WTC11 (cell line): ENCODE results near the gene SENP5. TPM values are rescaled to one million over a fixed set of nuclear protein-coding genes. Genes with fewer than 3 reads are reported as not detected.

Experiments
- ATAC-seq: fragments of 200-7000 bp; cut with Tn5 transposase; 2 replicates; pipeline ENCODE4 v1.10.0; 2021; ENCODE audit warnings: mild to moderate bottlenecking, moderate library complexity
- CTCF ChIA-PET: fragments of 300-600 bp; sonication (Branson Sonifier 250); formaldehyde crosslinking; loops from one replicate; lab custom pipeline; 2021; ENCODE audit warnings: antibody characterized with exemption; lab: Charles Lee
- POLR2A ChIA-PET: fragments of 350-600 bp; sonication (Branson Sonifier 250); formaldehyde crosslinking; loops from one replicate; lab custom pipeline; 2021; ENCODE audit warnings: antibody characterized with exemption; lab: Charles Lee
- DNase-seq: peaks from one replicate; pipeline ENCODE4 v3.0.0; 2021; ENCODE audit warnings: low spot score
- H3K27ac Mint-ChIP-seq: 2 replicates; pipeline ENCODE4 v1.8.0; 2021; ENCODE audit warnings: mixed read lengths
- H3K27me3 Mint-ChIP-seq: 2 replicates; pipeline ENCODE4 v1.8.0; 2021; ENCODE audit warnings: low read depth, mild to moderate bottlenecking, moderate library complexity, mixed read lengths
- H3K36me3 Mint-ChIP-seq: 2 replicates; pipeline ENCODE4 v1.8.0; 2021; ENCODE audit warnings: mixed read lengths
- H3K4me1 Mint-ChIP-seq: 2 replicates; pipeline ENCODE4 v1.8.0; 2022; ENCODE audit warnings: mixed read lengths
- H3K4me3 Mint-ChIP-seq: 2 replicates; pipeline ENCODE4 v1.8.0; 2021; ENCODE audit warnings: mild to moderate bottlenecking, moderate library complexity, mixed read lengths
- H3K9me3 Mint-ChIP-seq: 2 replicates; pipeline ENCODE4 v1.8.0; 2021; ENCODE audit warnings: mixed read lengths
- ATF1 ChIP-seq: sonication (generic); formaldehyde crosslinking; IDR thresholded peaks from 2 replicates; pipeline ENCODE4 v1.8.1; 2023; ENCODE audit warnings: mild to moderate bottlenecking, moderate library complexity, missing genetic modification reagents
- ELF4 ChIP-seq: sonication (generic); formaldehyde crosslinking; IDR thresholded peaks from 2 replicates; pipeline ENCODE4 v1.8.1; 2022; ENCODE audit warnings: low read depth, mild to moderate bottlenecking, moderate library complexity, missing genetic modification reagents
- EMX1 ChIP-seq: fragments of 250-450 bp; sonication (Bioruptor Pico); IDR thresholded peaks from 2 replicates; pipeline ENCODE4 v1.8.0; 2021; ENCODE audit warnings: mild to moderate bottlenecking
- ETV6 ChIP-seq: sonication (generic); formaldehyde crosslinking; IDR thresholded peaks from 2 replicates; pipeline ENCODE4 v1.8.1; 2022; ENCODE audit warnings: mild to moderate bottlenecking, missing genetic modification reagents
- FOXP1 ChIP-seq: sonication (generic); formaldehyde crosslinking; IDR thresholded peaks from 2 replicates; pipeline ENCODE4 v1.8.0; 2022; ENCODE audit warnings: missing genetic modification reagents, mild to moderate bottlenecking, moderate library complexity, borderline replicate concordance
- MAX ChIP-seq: sonication (generic); formaldehyde crosslinking; IDR thresholded peaks from 2 replicates; pipeline ENCODE4 v1.8.0; 2022; ENCODE audit warnings: mild to moderate bottlenecking, missing genetic modification reagents
- NR1H2 ChIP-seq: sonication (generic); formaldehyde crosslinking; IDR thresholded peaks from 2 replicates; pipeline ENCODE4 v1.9.0; 2021; ENCODE audit warnings: mild to moderate bottlenecking, moderate library complexity, missing genetic modification reagents
- OVOL2 ChIP-seq: fragments of 250-450 bp; sonication (Bioruptor Pico); IDR thresholded peaks from 2 replicates; pipeline ENCODE4 v1.9.0; 2021; ENCODE audit warnings: mild to moderate bottlenecking, borderline replicate concordance
- SMAD4 ChIP-seq: sonication (generic); formaldehyde crosslinking; IDR thresholded peaks from 2 replicates; pipeline ENCODE4 v1.8.0; 2022; ENCODE audit warnings: mild to moderate bottlenecking, missing genetic modification reagents
- TEAD1 ChIP-seq: sonication (generic); formaldehyde crosslinking; IDR thresholded peaks from 2 replicates; pipeline ENCODE4 v1.8.0; 2022; ENCODE audit warnings: mild to moderate bottlenecking, missing genetic modification reagents
- TP53 ChIP-seq: sonication (generic); formaldehyde crosslinking; IDR thresholded peaks from 2 replicates; pipeline ENCODE4 v1.8.1; 2023; ENCODE audit warnings: mild to moderate bottlenecking, missing genetic modification reagents
- ZNF138 ChIP-seq: sonication (generic); formaldehyde crosslinking; conservative IDR thresholded peaks from 2 replicates; pipeline ENCODE4 v1.8.1; 2022; ENCODE audit warnings: mild to moderate bottlenecking, moderate library complexity, missing genetic modification reagents
- ZNF396 ChIP-seq: fragments of 250-450 bp; sonication (Bioruptor Pico); IDR thresholded peaks from 2 replicates; pipeline ENCODE4 v1.8.0; 2021; ENCODE audit warnings: mild to moderate bottlenecking, moderate library complexity, borderline replicate concordance
- ZNF425 ChIP-seq: fragments of 250-450 bp; sonication (Bioruptor Pico); conservative IDR thresholded peaks from 2 replicates; pipeline ENCODE4 v1.9.0; 2021; ENCODE audit warnings: mild to moderate bottlenecking
- ZNF512 ChIP-seq: sonication (generic); formaldehyde crosslinking; IDR thresholded peaks from 2 replicates; pipeline ENCODE4 v1.8.1; 2022; ENCODE audit warnings: missing genetic modification reagents, borderline replicate concordance
- ZSCAN18 ChIP-seq: fragments of 250-450 bp; sonication (Bioruptor Pico); IDR thresholded peaks from 2 replicates; pipeline ENCODE4 v2.1.2; 2022; ENCODE audit warnings: mild to moderate bottlenecking, moderate library complexity
- total RNA-seq: library from RNA; stranded (reverse); gene quantifications from 3 replicates; pipeline ENCODE4 v1.2.3, GENCODE V29; 2021

The SENP5 gene
- total RNA-seq, 1 experiment from 2014 or later = 30.8 TPM

- DNase-seq = peak; percentile 68
These were observed 80.9 kb downstream of the SENP5 start for GRCh38 chr3:196948442-196949284.

GRCh38 chr3:196949285-196949619 lies 81.5 kb downstream of the SENP5 start:
- CTCF ChIA-PET = interaction anchor here (1.5 to 1.6 kb wide), 2 partner anchors 21 to 340 kb away, joined by 6 to 10 read pairs; no protein-coding TSS in a partner anchor
- H3K4me3 Mint-ChIP-seq = no peak overlapping the region

More at GRCh38 chr3:196948442-196949284, 80.9 kb downstream of the SENP5 start:
- H3K36me3 Mint-ChIP-seq = no peaks in the 10 kb centered on the region
- no peak overlapping the region for H3K4me3 Mint-ChIP-seq
- ChIA-PET POLR2A (no interaction called here), CTCF (interaction anchor here (0.6 to 1.6 kb wide), 13 partner anchors 21 to 420 kb away, joined by 3 to 10 read pairs (median 3); partner anchors contain the start of genes MELTF and SENP5)
- H3K27me3 Mint-ChIP-seq = no peaks in the 10 kb centered on the region
- TF ChIP-seq ETV6 (CRISPR knock-in tag) = 0 out of 2 replicates have a peak, but pooled peaks have one; percentile 28
- no peak for TF ChIP-seq NR1H2
- no peak for TF ChIP-seq ATF1
- no peak for TF ChIP-seq TEAD1 (CRISPR knock-in tag)
- no peak for TF ChIP-seq SMAD4 (CRISPR knock-in tag)
- peak; percentile 74; the same call in 1 of the 2 replicates for TF ChIP-seq ZNF512 (CRISPR knock-in tag)
- no peak for TF ChIP-seq ZNF138
- TF ChIP-seq ZSCAN18 = no peak
- peak; percentile 51; the same call in 1 of the 2 replicates for TF ChIP-seq MAX
- H3K27ac Mint-ChIP-seq = no peak overlapping the region
- ATAC-seq = peak; percentile 89
- no peaks in the 10 kb centered on the region for H3K9me3 Mint-ChIP-seq
- H3K4me1 Mint-ChIP-seq = peaks cover 17% of the 10 kb centered on the region

GRCh38 chr3:196949750-196950149 lies 82.0 kb downstream of the SENP5 start:
- Mint-ChIP-seq H3K4me3 (no peak overlapping the region), H3K27me3 (peaks cover 4% of the 10 kb centered on the region; the same call in 1 of the 2 replicates), H3K36me3 (no peaks in the 10 kb centered on the region), H3K27ac (no peak overlapping the region), H3K9me3 (no peaks in the 10 kb centered on the region), H3K4me1 (peaks cover 6% of the 10 kb centered on the region)
- TF ChIP-seq EMX1 (CRISPR knock-in tag) = no peak
- ATAC-seq (no peak), DNase-seq (no peak)
- CTCF ChIA-PET = interaction anchor here (1.8 kb wide), 1 partner anchor 20 kb away, joined by 8 read pairs; no protein-coding TSS in a partner anchor
- POLR2A ChIA-PET = no interaction called here

More at GRCh38 chr3:196949285-196949619, 81.5 kb downstream of the SENP5 start:
- no peaks in the 10 kb centered on the region for H3K36me3 Mint-ChIP-seq
- H3K27ac Mint-ChIP-seq = no peak overlapping the region
- TF ChIP-seq ELF4 (CRISPR knock-in tag) = no peak
- no peak for TF ChIP-seq FOXP1 (CRISPR knock-in tag)
- H3K27me3 Mint-ChIP-seq = 0 out of 2 replicates have a peak, but pooled peaks cover under 1% of the 10 kb centered on the region
- no peak for DNase-seq
- H3K9me3 Mint-ChIP-seq = no peaks in the 10 kb centered on the region
- no peak for ATAC-seq
- POLR2A ChIA-PET = no interaction called here
- peaks cover 11% of the 10 kb centered on the region for H3K4me1 Mint-ChIP-seq

GRCh38 chr3:196951371-196951770 lies 83.7 kb downstream of the SENP5 start:
- H3K9me3 Mint-ChIP-seq = no peaks in the 10 kb centered on the region
- ATAC-seq (no peak), DNase-seq (no peak)
- 0 out of 2 replicates have a peak, but pooled peaks cover 3% of the 10 kb centered on the region for H3K4me1 Mint-ChIP-seq
- H3K27me3 Mint-ChIP-seq = peaks cover 4% of the 10 kb centered on the region; the same call in 1 of the 2 replicates
- TF ChIP-seq EMX1 (CRISPR knock-in tag) (no peak), ZNF425 (no peak), OVOL2 (no peak), TP53 (no peak), ATF1 (no peak), ZNF396 (no peak)
- ChIA-PET POLR2A (no interaction called here), CTCF (interaction anchor here (1.8 kb wide), 1 partner anchor 18 kb away, joined by 8 read pairs; no protein-coding TSS in a partner anchor)
- no peaks in the 10 kb centered on the region for H3K36me3 Mint-ChIP-seq
- H3K4me3 Mint-ChIP-seq = no peak overlapping the region
- no peak overlapping the region for H3K27ac Mint-ChIP-seq
